Keratinocyte (primary cell): ENCODE measurements around the gene CKMT2. TPM values are rescaled to one million over a fixed set of nuclear protein-coding genes. Genes with fewer than 3 reads are reported as not detected.

ENCODE experiments used
- DNase-seq: peaks from one replicate; pipeline ENCODE4 v3.0.0-alpha.2; 2011; ENCODE audit warnings: low read depth, missing footprints, low spot score
- FAIRE-seq: peaks from 2 replicates; lab custom pipeline; 2011; peaks lifted over from hg19 to GRCh38; lab: Jason Lieb, UNC
- H2AFZ ChIP-seq: 2 replicates; pipeline ENCODE4 v1.6.0; 2012; ENCODE audit warnings: low read length, control low read depth, inconsistent platforms; ENCODE audit not compliant: control insufficient read depth
- H3K27ac ChIP-seq: 2 replicates; pipeline ENCODE4 v1.5.1; 2011; ENCODE audit warnings: low read length; ENCODE audit not compliant: control insufficient read depth, insufficient read depth
- H3K27me3 ChIP-seq: 3 replicates; pipeline ENCODE4 v1.6.0; 2011; ENCODE audit warnings: low read length; ENCODE audit not compliant: control insufficient read depth, insufficient read depth; ENCODE audit errors: extremely low read depth
- H3K36me3 ChIP-seq, 2 experiments: 2 replicates in 1 of 2; 3 replicates in 1 of 2; pipeline ENCODE4 v1.5.1; 2011; ENCODE audit warnings: low read length in 2 of 2, mild to moderate bottlenecking in 1 of 2; ENCODE audit not compliant: control insufficient read depth in 2 of 2, insufficient read depth in 2 of 2; ENCODE audit errors: extremely low read depth in 1 of 2
- H3K4me1 ChIP-seq: 3 replicates; pipeline ENCODE4 v1.5.1; 2011; ENCODE audit warnings: low read length; ENCODE audit not compliant: control insufficient read depth, insufficient read depth; ENCODE audit errors: extremely low read depth
- H3K4me2 ChIP-seq: 3 replicates; pipeline ENCODE4 v1.6.0; 2011; ENCODE audit warnings: low read depth, low read length; ENCODE audit not compliant: control insufficient read depth, insufficient read depth; ENCODE audit errors: extremely low read depth
- H3K4me3 ChIP-seq, 3 experiments: fragments of 200-600 bp in 1 of 3; sonication (generic) in 1 of 3; 2 replicates in 2 of 3; 3 replicates in 1 of 3; pipeline ENCODE4 v1.5.1; 2011 to 2016; ENCODE audit warnings: low read length in 3 of 3, mild to moderate bottlenecking in 3 of 3, control low read depth in 2 of 3, inconsistent platforms in 1 of 3, low read depth in 1 of 3, mixed read lengths in 1 of 3, mixed run types in 1 of 3, moderate library complexity in 1 of 3; ENCODE audit not compliant: control insufficient read depth in 2 of 3, insufficient read depth in 2 of 3; ENCODE audit errors: extremely low read depth in 1 of 3
- H3K79me2 ChIP-seq: 2 replicates; pipeline ENCODE4 v1.6.0; 2012; ENCODE audit warnings: low read length; ENCODE audit not compliant: control insufficient read depth, insufficient read depth
- H3K9ac ChIP-seq: 3 replicates; pipeline ENCODE4 v1.6.0; 2011; ENCODE audit warnings: low read length; ENCODE audit not compliant: control insufficient read depth, insufficient read depth; ENCODE audit errors: extremely low read depth
- H3K9me1 ChIP-seq: 3 replicates; pipeline ENCODE4 v1.6.0; 2011; ENCODE audit warnings: low read length; ENCODE audit not compliant: control insufficient read depth, insufficient read depth; ENCODE audit errors: extremely low read depth
- H3K9me3 ChIP-seq: 2 replicates; pipeline ENCODE4 v1.5.1; 2012; ENCODE audit warnings: low read depth, low read length; ENCODE audit not compliant: control insufficient read depth
- H4K20me1 ChIP-seq: 3 replicates; pipeline ENCODE4 v1.6.0; 2011; ENCODE audit warnings: low read length; ENCODE audit not compliant: control insufficient read depth, insufficient read depth; ENCODE audit errors: extremely low read depth
- CTCF ChIP-seq, 3 experiments: IDR thresholded peaks in 1 of 3; conservative IDR thresholded peaks in 1 of 3; optimal IDR thresholded peaks in 1 of 3; 2 replicates in 2 of 3; 3 replicates in 1 of 3; pipeline versions ENCODE3 to v1.5.1; 2011; ENCODE audit warnings: low read length in 3 of 3, mild to moderate bottlenecking in 3 of 3, moderate library complexity in 2 of 3, control low read depth in 1 of 3, inconsistent platforms in 1 of 3; ENCODE audit not compliant: insufficient read depth in 2 of 3; ENCODE audit errors: extremely low read depth in 1 of 3
- EZH2 ChIP-seq: IDR thresholded peaks from one replicate; pipeline ENCODE4 v1.6.1; 2012; ENCODE audit warnings: inconsistent platforms, mild to moderate bottlenecking, low read length, moderate library complexity
- dilution Hi-C: fragments of 300-500 bp; cut with MboI; formaldehyde crosslinking; loops from one replicate; pipeline ENCODE4 v1.7.0; 2020; ENCODE audit warnings: low sequenced_read_pairs; ENCODE audit not compliant: extremely low pct_ligation_motif_present
- polyA plus RNA-seq, 5 experiments: library from polyadenylated mRNA; depleted of rRNA in 3 of 5; stranded (reverse) in 3 of 5; stranded (forward) in 1 of 5; unstranded in 1 of 5; fragments of >200 nt; gene quantifications; 1 replicate in 1 of 5; 2 replicates in 3 of 5; 3 replicates in 1 of 5; pipeline versions ENCODE4 v1.2.1 to v1.2.3, GENCODE V29; 2011 to 2012; ENCODE audit warnings: missing spikeins in 2 of 5, low read depth in 1 of 5, low replicate concordance in 1 of 5

CKMT2 gene
- polyA plus RNA-seq, 1 donor (not counting 4 experiments of a cell fraction or from before 2014, with no cell fraction given), result not detected

GRCh38 chr5:81202655-81203054 is 30.5 kb upstream of the CKMT2 start:
- Histone ChIP-seq H3K27me3 (no peaks in the 10 kb centered on the region), H3K9me1 (no peaks in the 10 kb centered on the region), H4K20me1 (no peaks in the 10 kb centered on the region), H3K27ac (no peak overlapping the region), H3K4me1 (no peaks in the 10 kb centered on the region), H3K9ac (no peak overlapping the region), H3K36me3 (no peaks in the 10 kb centered on the region), H3K4me3 (no peak overlapping the region), H3K9me3 (no peaks in the 10 kb centered on the region), H2AFZ (no peak overlapping the region), H3K4me2 (no peak overlapping the region), H3K79me2 (no peaks in the 10 kb centered on the region)
- TF ChIP-seq CTCF (optimal IDR thresholded peaks at IDR 0.05 in 1 of 3, IDR thresholded peaks at IDR 0.05 in 1 of 3, conservative IDR thresholded peaks at IDR 0.05 in 1 of 3; ENCODE audit: extremely low read depth in 1 of 3, insufficient read depth in 2 of 3, low read length in 3 of 3) (no peak), EZH2 (no peak)
- dilution Hi-C loops, result no loop called here
- DNase-seq (no peak), FAIRE-seq (no peak)

GRCh38 chr5:81203729-81204128 is 29.4 kb upstream of the CKMT2 start:
- H2AFZ ChIP-seq, result no peak overlapping the region
- no peak overlapping the region for H3K27ac ChIP-seq
- H3K4me1 ChIP-seq, result peaks cover 1% of the 10 kb centered on the region
- no peak overlapping the region for H3K9ac ChIP-seq
- H3K4me2 ChIP-seq, result no peak overlapping the region
- no peak overlapping the region for H3K4me3 ChIP-seq
- no peaks in the 10 kb centered on the region for H3K27me3 ChIP-seq
- no peaks in the 10 kb centered on the region for H4K20me1 ChIP-seq
- H3K9me3 ChIP-seq, result no peaks in the 10 kb centered on the region
- DNase-seq, result no peak
- no peaks in the 10 kb centered on the region for H3K9me1 ChIP-seq
- FAIRE-seq, result no peak
- TF ChIP-seq CTCF (optimal IDR thresholded peaks at IDR 0.05 in 1 of 3, IDR thresholded peaks at IDR 0.05 in 1 of 3, conservative IDR thresholded peaks at IDR 0.05 in 1 of 3; ENCODE audit: extremely low read depth in 1 of 3, insufficient read depth in 2 of 3, low read length in 3 of 3) (no peak), EZH2 (no peak)
- dilution Hi-C loops, result no loop called here
- H3K36me3 ChIP-seq, result no peaks in the 10 kb centered on the region
- no peaks in the 10 kb centered on the region for H3K79me2 ChIP-seq
